ENCODE data around the gene CEMIP.

CEMIP gene

GRCh38 chr15:80940851-80941250 is 161.7 kb downstream of the CEMIP start:
- DNase-seq (ENCODE audit: extremely low spot score), result no peak
- TF ChIP-seq TARDBP (IDR thresholded peaks at IDR 0.05), result no peak
- no peak for TF ChIP-seq ZNF384 (IDR thresholded peaks at IDR 0.05)
- TF ChIP-seq L3MBTL2 (conservative IDR thresholded peaks at IDR 0.05), result no peak
- no peak for TF ChIP-seq ELF4 (IDR thresholded peaks at IDR 0.05)
- TF ChIP-seq FOXA1 (IDR thresholded peaks at IDR 0.05), result no peak
- no peak for TF ChIP-seq SP1 (IDR thresholded peaks at IDR 0.05)
- TF ChIP-seq NFRKB (IDR thresholded peaks at IDR 0.05), result no peak
- TF ChIP-seq ARNT (IDR thresholded peaks at IDR 0.05), result no peak
- TF ChIP-seq SUZ12 (IDR thresholded peaks at IDR 0.05), result no peak
- no peak for TF ChIP-seq LEF1 (IDR thresholded peaks at IDR 0.05; ENCODE audit: borderline replicate concordance)
- no peak for TF ChIP-seq PKNOX1 (IDR thresholded peaks at IDR 0.05)
- no peak for TF ChIP-seq FOXM1 (IDR thresholded peaks at IDR 0.05; ENCODE audit: borderline replicate concordance)
- TF ChIP-seq CTBP1 (IDR thresholded peaks at IDR 0.05; ENCODE audit: borderline replicate concordance), result no peak
- TF ChIP-seq BHLHE40 (IDR thresholded peaks at IDR 0.05; ENCODE audit: borderline replicate concordance), result no peak
- no peak for TF ChIP-seq HDGF (IDR thresholded peaks at IDR 0.05; ENCODE audit: borderline replicate concordance)
- CTCF ChIA-PET, result no interaction called here
- POLR2A ChIA-PET, result no interaction called here

- ChIA-PET POLR2A (no interaction called here), CTCF (no interaction called here)
- no peak for DNase-seq (ENCODE audit: extremely low spot score)
- TF ChIP-seq FOXK2 (IDR thresholded peaks at IDR 0.05) (no peak), HDGF (IDR thresholded peaks at IDR 0.05; ENCODE audit: borderline replicate concordance) (no peak), ARNT (IDR thresholded peaks at IDR 0.05) (no peak), NFRKB (IDR thresholded peaks at IDR 0.05) (no peak), LEF1 (IDR thresholded peaks at IDR 0.05; ENCODE audit: borderline replicate concordance) (no peak), FOXA1 (IDR thresholded peaks at IDR 0.05) (no peak), ELF4 (IDR thresholded peaks at IDR 0.05) (no peak), SP1 (IDR thresholded peaks at IDR 0.05) (no peak), PKNOX1 (IDR thresholded peaks at IDR 0.05) (no peak)
Measured at GRCh38 chr15:80942266-80942665, 163.1 kb downstream of the CEMIP start.

- DNase-seq (ENCODE audit: extremely low spot score), result no peak
- TF ChIP-seq ZNF384 (IDR thresholded peaks at IDR 0.05) (no peak), PKNOX1 (IDR thresholded peaks at IDR 0.05) (no peak), ARNT (IDR thresholded peaks at IDR 0.05) (no peak), NFRKB (IDR thresholded peaks at IDR 0.05) (no peak), FOXM1 (IDR thresholded peaks at IDR 0.05; ENCODE audit: borderline replicate concordance) (no peak), HDGF (IDR thresholded peaks at IDR 0.05; ENCODE audit: borderline replicate concordance) (no peak), SUZ12 (IDR thresholded peaks at IDR 0.05) (no peak), TARDBP (IDR thresholded peaks at IDR 0.05) (no peak), BHLHE40 (IDR thresholded peaks at IDR 0.05; ENCODE audit: borderline replicate concordance) (no peak), SP1 (IDR thresholded peaks at IDR 0.05) (no peak), FOXA1 (IDR thresholded peaks at IDR 0.05) (no peak), ELF4 (IDR thresholded peaks at IDR 0.05) (no peak)
- POLR2A ChIA-PET, result no interaction called here
- CTCF ChIA-PET, result no interaction called here
Measured at GRCh38 chr15:80942746-80943565, 163.8 kb downstream of the CEMIP start.

GRCh38 chr15:80944818-80945217 is 165.6 kb downstream of the CEMIP start:
- CTCF ChIA-PET, result interaction anchor here (0.6 kb wide), 1 partner anchor 13 kb away, joined by 3 read pairs; no protein-coding TSS in a partner anchor
- no peak for DNase-seq (ENCODE audit: extremely low spot score)
- TF ChIP-seq ARNT (IDR thresholded peaks at IDR 0.05) (no peak), TARDBP (IDR thresholded peaks at IDR 0.05) (no peak), FOXA1 (IDR thresholded peaks at IDR 0.05) (no peak), ZNF384 (IDR thresholded peaks at IDR 0.05) (no peak), SP1 (IDR thresholded peaks at IDR 0.05) (no peak), ELF4 (IDR thresholded peaks at IDR 0.05) (no peak), LEF1 (IDR thresholded peaks at IDR 0.05; ENCODE audit: borderline replicate concordance) (no peak), HDGF (IDR thresholded peaks at IDR 0.05; ENCODE audit: borderline replicate concordance) (no peak)
- POLR2A ChIA-PET, result no interaction called here

- no peak for DNase-seq (ENCODE audit: extremely low spot score)
- POLR2A ChIA-PET, result no interaction called here
- CTCF ChIA-PET, result interaction anchor here (0.6 kb wide), 1 partner anchor 13 kb away, joined by 3 read pairs; no protein-coding TSS in a partner anchor
- no peak for TF ChIP-seq HDGF (IDR thresholded peaks at IDR 0.05; ENCODE audit: borderline replicate concordance)
- TF ChIP-seq SUZ12 (IDR thresholded peaks at IDR 0.05), result no peak
- no peak for TF ChIP-seq LEF1 (IDR thresholded peaks at IDR 0.05; ENCODE audit: borderline replicate concordance)
- no peak for TF ChIP-seq CTBP1 (IDR thresholded peaks at IDR 0.05; ENCODE audit: borderline replicate concordance)
- TF ChIP-seq FOXA1 (IDR thresholded peaks at IDR 0.05), result no peak
- no peak for TF ChIP-seq TARDBP (IDR thresholded peaks at IDR 0.05)
- TF ChIP-seq NFRKB (IDR thresholded peaks at IDR 0.05), result no peak
- no peak for TF ChIP-seq FOXM1 (IDR thresholded peaks at IDR 0.05; ENCODE audit: borderline replicate concordance)
- TF ChIP-seq L3MBTL2 (conservative IDR thresholded peaks at IDR 0.05), result no peak
- TF ChIP-seq FOXK2 (IDR thresholded peaks at IDR 0.05), result no peak
Measured at GRCh38 chr15:80945605-80946004, 166.4 kb downstream of the CEMIP start.

- CTCF ChIA-PET, result no interaction called here
- DNase-seq (ENCODE audit: extremely low spot score), result no peak
- TF ChIP-seq ARNT (IDR thresholded peaks at IDR 0.05) (no peak), ELF4 (IDR thresholded peaks at IDR 0.05) (no peak), FOXA1 (IDR thresholded peaks at IDR 0.05) (no peak), L3MBTL2 (conservative IDR thresholded peaks at IDR 0.05) (no peak), ZNF384 (IDR thresholded peaks at IDR 0.05) (no peak), NFRKB (IDR thresholded peaks at IDR 0.05) (no peak), FOXM1 (IDR thresholded peaks at IDR 0.05; ENCODE audit: borderline replicate concordance) (no peak), SP1 (IDR thresholded peaks at IDR 0.05) (no peak), HDGF (IDR thresholded peaks at IDR 0.05; ENCODE audit: borderline replicate concordance) (no peak), BHLHE40 (IDR thresholded peaks at IDR 0.05; ENCODE audit: borderline replicate concordance) (no peak), LEF1 (IDR thresholded peaks at IDR 0.05; ENCODE audit: borderline replicate concordance) (no peak), PKNOX1 (IDR thresholded peaks at IDR 0.05) (no peak), CTBP1 (IDR thresholded peaks at IDR 0.05; ENCODE audit: borderline replicate concordance) (no peak), FOXK2 (IDR thresholded peaks at IDR 0.05) (no peak), TARDBP (IDR thresholded peaks at IDR 0.05) (no peak), SUZ12 (IDR thresholded peaks at IDR 0.05) (no peak)
- POLR2A ChIA-PET, result no interaction called here
Measured at GRCh38 chr15:80946576-80946975, 167.4 kb downstream of the CEMIP start.
